GM12875 (cell line): ENCODE measurements around the gene MYO1H.

ENCODE experiments used
- H3K4me3 ChIP-seq: one replicate; pipeline ENCODE4 v1.5.1; 2011; ENCODE audit warnings: low read depth, low read length, control low read depth
- TF ChIP-seq, protein P1 (sequence below): IDR thresholded peaks from 2 replicates; pipeline ENCODE4 v1.5.1; 2011; ENCODE audit warnings: low read depth, mild to moderate bottlenecking, control low read depth, inconsistent platforms, low read length, moderate library complexity, borderline replicate concordance; ENCODE audit not compliant: insufficient read depth

Gene MYO1H

DNA sequence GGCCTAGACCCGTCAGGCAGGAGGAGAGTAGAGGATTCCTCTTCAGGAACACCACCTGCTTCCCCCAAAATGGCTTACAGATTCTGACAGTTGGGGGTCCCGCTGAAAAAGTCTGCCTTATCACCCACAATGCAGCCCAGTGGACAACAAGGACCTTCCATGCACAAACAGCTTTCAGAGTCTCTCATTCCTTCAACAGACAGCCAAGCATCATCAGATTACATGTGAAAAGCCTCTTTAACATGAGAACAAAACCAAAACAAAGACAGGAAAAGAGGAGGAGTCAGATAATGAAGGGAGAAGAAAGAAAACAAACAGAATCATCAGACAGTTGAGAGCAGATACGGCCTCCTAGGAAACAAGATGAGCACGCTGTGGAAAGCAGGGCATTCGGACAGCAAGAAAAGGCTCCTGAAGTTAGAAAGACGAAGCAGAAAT lies 111.1 kb downstream of the MYO1H start:
- TF ChIP-seq, protein P1, sequence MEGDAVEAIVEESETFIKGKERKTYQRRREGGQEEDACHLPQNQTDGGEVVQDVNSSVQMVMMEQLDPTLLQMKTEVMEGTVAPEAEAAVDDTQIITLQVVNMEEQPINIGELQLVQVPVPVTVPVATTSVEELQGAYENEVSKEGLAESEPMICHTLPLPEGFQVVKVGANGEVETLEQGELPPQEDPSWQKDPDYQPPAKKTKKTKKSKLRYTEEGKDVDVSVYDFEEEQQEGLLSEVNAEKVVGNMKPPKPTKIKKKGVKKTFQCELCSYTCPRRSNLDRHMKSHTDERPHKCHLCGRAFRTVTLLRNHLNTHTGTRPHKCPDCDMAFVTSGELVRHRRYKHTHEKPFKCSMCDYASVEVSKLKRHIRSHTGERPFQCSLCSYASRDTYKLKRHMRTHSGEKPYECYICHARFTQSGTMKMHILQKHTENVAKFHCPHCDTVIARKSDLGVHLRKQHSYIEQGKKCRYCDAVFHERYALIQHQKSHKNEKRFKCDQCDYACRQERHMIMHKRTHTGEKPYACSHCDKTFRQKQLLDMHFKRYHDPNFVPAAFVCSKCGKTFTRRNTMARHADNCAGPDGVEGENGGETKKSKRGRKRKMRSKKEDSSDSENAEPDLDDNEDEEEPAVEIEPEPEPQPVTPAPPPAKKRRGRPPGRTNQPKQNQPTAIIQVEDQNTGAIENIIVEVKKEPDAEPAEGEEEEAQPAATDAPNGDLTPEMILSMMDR: no peak
- H3K4me3 ChIP-seq: no peak overlapping the region

DNA sequence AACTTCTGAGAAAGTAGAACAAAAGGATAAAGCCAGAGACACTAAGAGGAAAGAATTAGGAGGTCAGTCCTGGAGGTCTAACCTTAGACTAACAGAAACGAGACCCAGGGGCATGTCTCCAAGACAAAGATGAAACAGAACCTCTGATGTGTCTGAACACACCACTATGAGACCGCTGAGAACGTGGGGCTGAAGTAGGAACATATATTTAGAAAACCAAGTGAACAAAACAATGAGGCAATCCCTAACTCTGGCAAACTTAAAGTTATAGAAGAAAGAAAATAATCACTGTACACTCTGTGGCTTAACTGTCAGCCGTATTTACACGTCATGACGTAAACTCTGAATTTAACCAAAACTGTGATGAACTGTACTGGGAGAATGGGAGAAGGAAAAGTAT lies 111.5 kb downstream of the MYO1H start:
- H3K4me3 ChIP-seq: no peak overlapping the region
- TF ChIP-seq, protein P1: no peak

DNA sequence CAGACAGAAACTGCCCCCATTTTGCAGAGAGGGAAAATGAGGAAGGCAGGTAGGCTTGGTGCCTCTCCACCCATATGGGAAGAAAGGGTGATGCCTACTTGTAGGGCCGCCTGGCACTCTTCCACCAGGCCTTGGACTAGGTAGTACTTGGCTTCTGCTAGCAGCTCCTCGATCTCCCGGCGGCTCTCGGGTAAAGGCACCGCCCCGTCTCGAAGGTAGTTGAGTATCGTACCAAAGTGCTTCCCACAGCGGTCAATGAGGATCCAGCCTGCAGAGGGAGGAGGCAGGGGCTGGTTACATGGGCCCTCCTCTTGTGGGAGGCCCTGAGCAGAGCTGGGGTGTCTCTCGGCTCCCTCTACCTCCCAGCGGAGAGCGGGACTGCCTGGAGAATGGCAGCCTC lies 112.8 kb downstream of the MYO1H start:
- H3K4me3 ChIP-seq: no peak overlapping the region
- TF ChIP-seq, protein P1: no peak

DNA sequence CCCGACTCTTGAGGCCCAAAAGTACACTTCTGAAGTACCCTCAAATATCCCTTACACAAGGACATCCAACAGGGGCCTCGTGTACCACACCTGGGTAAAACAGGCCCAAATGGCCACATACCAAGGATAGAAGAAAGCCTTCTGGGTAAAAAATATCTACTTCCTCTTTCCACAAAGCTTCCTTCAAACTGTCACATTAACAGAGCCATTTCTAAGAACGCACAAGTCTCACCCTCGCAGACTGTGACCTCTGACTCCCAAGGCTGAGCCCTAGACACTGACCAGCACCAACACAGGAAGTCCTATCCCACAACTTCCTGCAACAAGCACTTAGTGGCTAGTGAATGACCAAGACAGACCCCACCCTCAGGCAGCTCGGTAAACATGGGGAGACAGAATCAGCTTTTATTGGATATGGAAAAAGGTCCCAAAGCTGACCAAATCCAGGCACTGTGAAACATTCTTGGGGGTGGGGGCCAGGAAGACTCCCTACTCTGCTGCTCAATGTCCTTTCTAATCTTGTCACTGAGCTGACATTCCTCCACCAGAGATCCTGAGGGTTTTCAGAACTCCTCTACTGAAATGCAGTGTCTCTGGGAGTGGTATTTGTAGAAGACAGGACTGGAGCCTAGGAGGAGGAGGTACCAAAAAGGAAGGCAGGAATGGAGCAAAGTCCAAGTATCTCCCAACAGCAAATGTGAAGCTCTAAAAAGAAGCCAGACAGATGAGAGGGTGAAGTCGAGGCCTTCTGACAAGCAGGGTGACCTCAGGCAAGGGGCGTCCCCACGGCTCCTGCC lies 113.5 kb downstream of the MYO1H start:
- TF ChIP-seq, protein P1: no peak
- no peak overlapping the region for H3K4me3 ChIP-seq

DNA sequence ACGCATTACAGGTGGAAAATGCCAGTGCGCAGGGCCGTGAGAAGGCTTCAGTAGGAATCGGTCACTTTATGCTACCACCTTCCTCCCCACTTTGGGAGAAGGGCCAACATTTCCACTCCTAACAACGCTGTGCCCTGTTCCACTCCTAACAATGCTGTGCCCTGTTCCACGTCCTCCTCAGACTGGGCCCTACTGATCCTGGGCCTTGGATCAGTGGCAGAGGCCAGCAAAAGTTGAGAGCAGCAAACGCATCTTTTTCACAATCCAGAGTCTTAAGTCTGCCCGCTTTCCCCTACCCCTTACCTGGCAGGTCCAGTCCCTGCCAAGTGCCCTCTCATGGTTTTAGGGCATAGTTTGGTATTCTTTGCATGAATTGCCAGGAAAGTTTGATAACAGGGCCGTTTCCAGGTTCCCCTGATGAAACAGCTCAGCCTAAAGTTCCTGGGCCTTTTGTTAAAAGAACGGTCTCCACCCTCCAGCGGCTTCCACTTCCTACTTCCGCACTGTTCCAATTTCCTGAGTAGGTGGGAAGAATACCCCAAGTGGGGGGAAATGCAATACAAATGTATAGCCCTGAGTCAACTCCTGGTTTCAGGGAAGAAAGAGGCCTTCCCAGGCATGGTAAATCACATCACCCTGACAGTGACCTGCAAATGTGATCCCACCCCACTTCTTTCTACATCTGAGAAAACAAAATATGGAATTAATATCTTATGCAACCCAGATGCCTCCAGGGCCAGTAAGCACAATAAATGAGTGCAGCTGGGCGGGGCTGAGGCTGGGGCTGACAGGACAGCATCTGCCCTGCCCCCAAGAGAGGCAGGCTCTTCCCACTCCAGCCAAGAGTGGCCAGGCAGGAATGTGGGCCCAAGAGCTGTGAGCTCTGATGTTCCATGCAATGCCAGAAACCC lies 114.4 kb downstream of the MYO1H start:
- H3K4me3 ChIP-seq: no peak overlapping the region
- TF ChIP-seq, protein P1: no peak

DNA sequence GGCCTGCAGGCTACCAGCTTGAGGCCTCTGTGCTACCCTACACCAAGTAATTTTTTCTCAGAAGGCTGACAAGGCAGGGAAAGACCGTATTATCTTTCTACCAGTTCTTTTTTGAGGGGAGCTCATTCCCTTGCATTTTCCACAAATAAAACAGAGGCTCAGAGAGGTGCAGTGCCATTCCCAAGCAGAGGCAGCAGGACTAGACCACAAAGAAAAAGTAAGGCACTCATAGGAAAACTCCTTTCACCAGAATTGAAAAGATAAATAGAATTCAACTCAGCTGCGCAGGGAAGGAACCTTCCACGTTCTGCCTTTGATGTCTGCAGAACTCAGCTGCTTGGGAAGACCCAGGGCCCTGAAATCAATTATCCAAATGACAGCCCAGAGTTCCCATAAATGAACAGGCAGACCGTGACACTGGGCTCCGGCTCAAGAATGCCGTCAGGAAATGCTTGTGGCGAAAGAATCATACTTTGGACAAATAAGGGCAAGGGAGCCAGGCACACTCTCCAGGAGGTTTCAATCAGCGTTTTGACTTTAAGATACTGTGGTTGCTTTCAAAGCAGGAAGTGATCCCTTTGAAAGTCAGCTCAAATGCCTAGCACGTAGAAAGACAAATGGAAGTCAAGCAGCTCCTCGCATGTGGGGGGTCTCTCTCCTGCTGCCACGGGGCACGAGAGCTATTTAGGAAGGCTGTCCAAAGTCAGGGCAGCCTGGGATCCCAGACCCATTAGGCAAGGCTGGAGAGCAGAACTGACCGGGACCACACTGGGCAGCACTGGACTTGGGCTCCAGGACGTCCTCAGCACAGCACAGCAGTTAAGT lies 115.4 kb downstream of the MYO1H start:
- H3K4me3 ChIP-seq: no peak overlapping the region
- TF ChIP-seq, protein P1: no peak
